Activated naive CD8-positive, alpha-beta T cell treated with anti-CD3 and anti-CD28 coated beads, Interleukin-2, amount 50 U/mL, for 16 hours (primary cell): ENCODE results near the gene ZW10.

ENCODE experiments used
- DNase-seq: peaks from one replicate; pipeline ENCODE4 v3.0.0-alpha.2; 2020; ENCODE audit warnings: low read depth, low spot score

The ZW10 gene

DNA sequence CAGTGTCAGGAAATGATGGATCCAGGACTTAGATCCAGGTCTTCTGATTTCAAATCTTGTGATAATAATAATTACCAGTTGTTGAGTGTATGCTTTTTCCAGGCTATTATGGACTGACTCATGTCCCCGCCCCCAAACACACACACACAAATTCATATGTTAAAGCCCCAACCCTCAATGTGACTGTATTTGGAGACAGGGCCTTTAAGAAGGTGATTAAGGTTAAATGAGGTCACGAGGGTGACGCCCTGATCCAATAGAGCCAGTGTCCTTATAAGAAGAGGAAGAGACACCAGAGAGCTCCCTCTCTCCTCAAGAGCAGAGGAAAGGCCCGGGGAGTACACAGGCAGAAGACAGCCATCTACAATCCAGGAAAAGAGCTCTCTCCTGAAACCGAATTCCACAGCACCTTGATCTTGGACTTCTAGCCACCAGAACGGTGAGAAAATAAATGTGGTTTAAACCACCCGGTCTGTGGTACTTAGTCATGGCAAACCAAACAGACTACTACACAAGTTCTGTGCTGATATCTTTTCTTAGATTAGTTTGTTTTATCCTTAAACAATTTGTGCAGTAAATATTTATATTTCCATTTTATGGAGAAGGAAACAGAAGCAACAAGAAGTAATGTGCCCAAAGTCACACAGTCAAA lies 75.6 kb downstream of the ZW10 start:
- no peak for DNase-seq

GRCh38 chr11:113697111-113697510 lies 76.4 kb downstream of the ZW10 start:
- no peak for DNase-seq

DNA sequence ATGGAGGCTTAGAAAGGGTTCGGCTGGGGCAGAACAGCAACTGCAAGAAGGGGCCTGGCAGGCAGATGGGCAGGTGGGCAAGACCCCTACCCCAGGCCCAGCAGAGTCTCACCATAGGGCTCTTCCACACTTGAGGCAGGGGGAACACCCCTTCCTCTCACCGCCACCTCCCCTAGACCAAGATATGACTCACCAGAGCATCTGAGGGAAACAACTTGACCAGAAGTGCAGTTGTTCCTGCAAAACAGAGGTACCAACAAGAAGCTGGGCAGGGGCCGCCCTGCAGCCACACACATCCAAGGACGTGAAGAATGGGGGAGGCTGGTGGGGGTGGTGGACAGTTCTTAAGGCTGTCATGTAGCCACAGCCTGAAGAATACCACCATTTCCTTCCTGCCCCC lies 78.3 kb downstream of the ZW10 start:
- no peak for DNase-seq

DNA sequence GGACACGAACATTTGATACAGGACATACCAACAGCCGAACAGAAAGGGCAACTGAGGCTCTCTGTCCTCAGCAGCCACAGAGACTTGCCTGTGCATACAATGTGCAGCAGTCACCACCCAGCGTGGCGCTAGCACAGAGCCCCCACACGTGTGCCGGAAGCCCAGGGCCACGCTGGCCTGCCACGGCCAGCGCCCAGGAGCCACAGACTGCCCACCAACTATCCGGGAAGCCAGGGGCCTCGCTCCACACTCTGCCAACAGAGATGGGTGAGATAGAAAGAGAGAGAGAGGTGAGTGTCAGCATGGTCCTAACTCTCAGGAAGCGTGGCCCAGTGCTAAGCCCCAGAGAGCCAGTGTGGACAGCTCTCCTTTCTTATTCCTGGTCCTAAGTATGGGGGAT lies 79.1 kb downstream of the ZW10 start:
- DNase-seq, result no peak

GRCh38 chr11:113693030-113693429 lies 80.5 kb downstream of the ZW10 start:
- DNase-seq, result no peak

GRCh38 chr11:113690619-113691569 lies 82.6 kb downstream of the ZW10 start:
- no peak for DNase-seq

DNA sequence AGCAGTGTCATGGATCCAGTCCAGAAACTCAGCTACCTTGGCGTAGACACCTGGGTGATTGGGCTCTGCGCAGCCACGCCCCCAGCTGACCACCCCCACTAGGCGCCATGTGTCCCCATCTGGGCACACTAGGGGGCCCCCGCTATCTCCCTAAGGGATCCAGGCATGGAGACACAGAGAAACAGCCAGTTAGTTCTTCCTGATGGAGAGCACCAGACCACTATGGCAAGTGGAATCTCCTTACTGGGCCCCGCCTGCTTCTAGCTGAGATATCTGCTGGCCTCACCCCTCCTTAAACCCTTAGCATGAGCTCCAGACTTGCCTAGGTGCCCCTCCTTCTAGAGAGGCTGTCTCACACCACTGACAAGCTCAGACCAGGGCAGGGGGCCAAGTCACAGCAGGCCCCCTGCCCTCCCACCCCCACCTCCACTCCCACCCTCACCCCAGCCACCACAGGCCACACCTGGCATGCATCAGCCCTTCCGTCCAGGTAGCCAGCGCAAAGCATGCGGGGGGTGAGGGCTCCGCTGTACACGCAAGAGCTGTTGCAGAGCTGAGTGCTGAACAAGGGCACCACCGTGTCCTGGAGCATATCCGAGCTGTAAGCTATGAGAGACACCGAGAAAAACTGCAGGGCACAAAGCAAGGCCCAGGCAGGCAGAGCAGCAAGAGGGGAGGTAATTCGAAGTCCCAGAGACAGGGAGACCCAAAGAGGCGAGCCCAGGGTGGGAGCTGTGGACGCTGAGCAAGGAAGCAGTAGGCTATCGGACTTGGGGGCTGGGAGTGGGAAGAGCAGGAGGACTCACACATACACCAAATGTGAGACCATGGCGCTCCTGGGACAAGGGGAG lies 83.5 kb downstream of the ZW10 start:
- DNase-seq, result no peak

DNA sequence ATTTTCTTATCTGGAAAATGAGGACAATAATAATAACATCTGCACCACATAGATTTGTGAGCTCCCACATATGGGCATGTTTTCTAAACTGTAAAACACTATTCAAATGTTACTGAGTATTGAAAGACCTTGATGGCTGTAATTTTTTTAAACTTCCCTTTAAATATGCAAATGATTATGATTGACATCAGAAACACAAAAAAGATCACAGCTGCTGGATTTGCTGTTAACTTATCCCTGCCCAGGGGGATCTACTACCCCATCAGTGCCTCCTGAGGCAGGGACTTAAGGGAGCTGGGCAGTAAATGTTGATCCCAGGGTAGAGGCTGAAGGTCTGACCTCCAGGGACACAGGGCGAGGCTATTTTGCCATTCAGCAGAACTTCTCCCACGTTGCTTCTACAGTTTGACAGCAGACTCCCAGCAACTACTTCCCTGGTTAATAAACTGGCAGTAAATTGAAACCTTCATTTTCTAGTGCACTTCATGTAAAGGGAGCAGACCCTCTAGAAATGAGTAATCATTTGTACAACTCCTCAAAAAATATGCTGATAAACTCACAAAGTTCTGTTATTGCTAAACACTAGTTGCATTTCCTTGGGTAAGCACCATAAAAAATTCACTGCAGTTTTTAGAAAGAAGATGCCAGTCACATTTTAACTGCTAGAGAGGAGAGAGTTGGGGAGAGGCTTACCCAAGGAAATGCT lies 87.7 kb downstream of the ZW10 start:
- DNase-seq, result no peak

- DNase-seq, result no peak
Observed at GRCh38 chr11:113684496-113684895, 89.0 kb downstream of the ZW10 start.

DNA sequence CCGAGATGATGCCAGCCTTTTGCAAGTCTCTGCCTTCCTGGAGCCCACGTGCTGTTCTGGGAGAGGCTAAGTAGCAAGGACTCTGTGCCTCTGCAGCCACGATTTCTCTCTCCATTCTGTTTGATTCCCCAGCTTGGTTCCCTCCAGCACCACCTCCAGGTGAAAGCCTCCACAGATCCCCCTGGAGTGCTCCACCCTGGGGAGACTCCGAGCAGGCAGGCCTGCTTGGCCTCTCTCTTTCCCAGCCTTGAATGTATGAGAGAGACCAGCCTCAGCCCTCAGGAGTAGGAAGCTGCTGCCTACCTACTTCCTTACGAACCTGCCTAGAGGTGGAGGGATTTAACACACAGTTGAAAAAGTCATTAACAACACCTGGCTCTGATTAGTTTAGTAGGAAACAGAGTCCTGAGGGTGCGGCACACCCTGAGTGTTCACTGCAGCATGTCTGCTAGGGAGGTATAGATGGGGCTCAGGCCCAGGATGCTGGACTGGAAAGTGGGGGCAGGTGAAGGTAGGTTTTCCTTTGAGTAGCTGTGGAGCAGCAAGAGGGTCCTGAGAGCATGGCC lies 89.9 kb downstream of the ZW10 start:
- no peak for DNase-seq
